GM21423 (cell line): ENCODE data around the gene TEX53.

ENCODE experiments used
- ATAC-seq: cut with Tn5 transposase; IDR thresholded peaks from one replicate; pipeline ENCODE4 v1.9.1; 2021; ENCODE audit warnings: mild to moderate bottlenecking, moderate library complexity; ENCODE audit not compliant: unreplicated experiment

TEX53 gene

DNA sequence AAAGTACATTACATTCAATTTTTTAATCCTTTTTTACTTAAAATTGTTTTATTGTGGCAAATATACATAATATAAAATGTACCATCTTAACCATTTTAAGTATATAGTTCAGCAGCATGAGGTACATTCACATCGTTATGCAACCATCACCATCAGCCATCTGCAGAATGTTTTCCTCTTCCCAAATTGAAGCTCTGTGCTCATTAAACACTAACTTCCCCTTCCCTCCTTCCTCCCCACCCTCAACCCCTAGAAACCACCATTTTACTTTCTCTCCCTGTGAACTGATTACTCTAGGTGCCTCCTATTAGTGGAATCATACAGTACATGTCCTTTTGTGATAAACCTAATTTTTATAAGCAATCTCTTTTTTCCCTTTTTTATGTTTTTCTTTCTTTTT, 15.6 kb downstream of the TEX53 start:
- ATAC-seq, result no peak

DNA sequence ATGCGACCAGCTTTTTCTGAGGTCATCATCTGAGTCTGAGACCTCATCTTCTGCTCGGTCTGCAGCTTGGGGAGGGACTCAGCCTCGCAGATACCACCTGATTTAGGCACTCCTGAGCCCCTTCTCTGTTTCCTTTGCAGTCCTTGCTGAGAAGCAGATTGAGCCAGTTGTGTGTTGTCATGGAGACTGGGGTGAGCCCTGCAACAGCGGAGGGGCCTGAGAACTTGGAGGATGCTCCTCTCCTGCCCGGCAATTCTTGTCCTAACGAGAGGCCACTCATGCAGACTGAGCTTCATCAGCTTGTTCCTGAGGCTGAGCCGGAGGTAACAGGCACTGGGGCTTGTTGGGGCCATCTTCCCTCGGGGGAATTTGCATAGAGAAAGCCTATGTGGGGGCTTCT, 19.2 kb downstream of the TEX53 start:
- no peak for ATAC-seq

DNA sequence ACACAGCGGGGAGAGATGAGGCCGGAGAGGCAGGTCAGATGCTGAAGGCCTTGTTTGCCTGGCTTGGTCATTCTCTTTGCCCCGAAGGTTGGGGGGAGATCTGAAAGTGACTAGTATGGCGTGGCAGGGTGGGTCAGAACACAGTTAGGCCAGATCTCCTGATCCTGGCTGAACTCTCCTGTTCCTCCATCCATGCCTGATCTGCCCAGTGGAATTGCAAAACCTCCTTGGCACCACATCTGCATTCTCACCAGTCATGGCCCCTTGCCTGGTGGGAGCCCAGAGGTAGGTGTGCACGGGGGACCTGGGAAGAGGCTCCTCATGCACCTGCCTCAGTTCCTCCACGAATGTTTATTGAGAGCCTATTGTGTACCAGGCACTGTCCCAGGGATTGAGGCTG, 23.2 kb downstream of the TEX53 start:
- no peak for ATAC-seq

DNA sequence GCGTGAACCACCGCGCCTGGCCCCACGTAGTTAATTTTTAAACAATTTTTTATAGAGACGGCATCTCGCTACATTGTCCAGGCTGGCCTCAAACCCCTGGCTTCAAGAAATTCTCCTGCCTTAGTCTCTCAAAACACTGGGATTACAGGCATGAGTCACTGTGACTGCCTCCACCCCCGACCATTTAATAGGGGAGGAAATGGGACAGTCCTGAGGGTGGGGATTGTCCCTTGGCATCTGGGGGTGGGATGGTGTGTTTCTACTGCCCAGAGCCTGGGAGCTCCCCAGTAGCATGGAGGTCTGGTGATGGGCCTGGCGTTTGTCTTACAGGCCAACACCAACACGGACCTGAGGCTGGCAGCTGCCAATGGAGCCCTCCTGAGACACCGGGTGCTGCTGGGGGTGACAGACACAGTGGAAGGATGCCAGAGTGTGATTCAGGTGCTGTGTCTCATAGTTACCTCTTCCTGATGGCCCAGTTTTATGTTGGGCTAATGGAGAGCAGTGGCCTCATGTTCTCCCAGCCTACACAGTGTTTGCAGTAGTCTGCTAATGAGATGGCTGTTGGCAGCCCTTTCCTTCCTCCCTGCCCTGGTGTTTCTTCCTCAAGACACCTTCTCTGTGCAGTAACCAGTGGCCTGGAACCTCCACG, 24.0 kb downstream of the TEX53 start:
- ATAC-seq, result no peak

DNA sequence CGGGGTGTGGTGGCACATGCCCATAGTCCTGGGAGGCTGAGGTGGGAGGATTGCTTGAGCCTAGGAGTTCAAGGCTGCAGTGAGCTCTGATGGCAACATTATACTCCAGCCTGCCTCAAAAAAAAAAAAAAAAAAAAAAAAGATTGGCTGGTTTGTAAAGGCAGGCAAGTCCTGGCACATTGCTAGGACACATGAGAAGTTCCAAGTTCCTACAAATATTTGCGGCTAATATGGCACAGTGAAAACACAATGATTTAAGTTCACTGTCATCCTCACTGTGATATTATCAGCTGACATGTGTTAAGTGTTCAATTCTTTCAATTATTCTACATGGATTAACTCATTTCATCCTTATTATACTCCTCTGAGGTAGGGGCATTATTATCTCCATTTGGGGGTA, 26.4 kb downstream of the TEX53 start:
- no peak for ATAC-seq

DNA sequence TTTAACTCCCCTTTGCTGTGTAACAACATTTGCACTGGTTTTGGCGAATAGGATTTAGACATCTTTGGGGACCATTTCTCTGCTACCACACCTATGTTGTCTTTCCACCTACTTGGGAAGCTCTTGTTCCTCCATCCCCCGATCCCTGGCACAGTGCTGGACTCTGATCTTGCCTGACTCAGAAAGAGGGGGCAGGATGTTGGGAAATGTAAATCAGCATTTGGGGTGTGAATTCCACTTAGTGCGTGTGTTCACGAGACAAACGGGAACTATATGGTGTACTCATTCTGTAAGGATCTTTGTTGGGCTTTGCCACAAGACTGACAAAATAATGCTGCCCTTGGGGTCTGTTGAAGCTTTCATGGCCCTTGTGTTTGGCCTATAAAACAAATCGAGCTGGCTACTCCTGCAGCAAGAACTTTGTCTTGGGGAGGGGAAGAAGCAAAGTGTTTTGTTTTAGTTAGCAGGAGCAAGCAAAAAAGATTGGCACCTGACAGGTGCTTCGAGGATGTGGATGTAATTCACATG, 28.0 kb downstream of the TEX53 start:
- ATAC-seq, result no peak

DNA sequence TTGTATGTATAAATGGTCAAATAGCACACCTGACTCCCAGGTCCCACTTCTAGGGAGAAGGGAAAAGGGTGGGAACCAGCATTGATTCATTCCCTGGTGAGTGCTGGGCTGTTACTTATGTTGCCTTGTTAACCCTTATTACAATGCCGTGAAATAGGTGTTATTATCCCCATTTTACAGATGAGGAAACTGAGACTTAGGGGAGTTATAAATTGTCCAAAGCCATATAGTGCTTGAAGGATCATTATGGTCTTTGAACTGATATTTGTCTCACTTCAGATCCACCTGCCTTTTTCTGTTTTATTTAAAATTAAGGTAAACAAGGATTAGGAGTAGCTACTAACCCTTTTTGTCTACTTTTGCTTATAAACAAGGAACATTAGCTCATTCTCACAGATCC, 30.1 kb downstream of the TEX53 start:
- ATAC-seq, result no peak

DNA sequence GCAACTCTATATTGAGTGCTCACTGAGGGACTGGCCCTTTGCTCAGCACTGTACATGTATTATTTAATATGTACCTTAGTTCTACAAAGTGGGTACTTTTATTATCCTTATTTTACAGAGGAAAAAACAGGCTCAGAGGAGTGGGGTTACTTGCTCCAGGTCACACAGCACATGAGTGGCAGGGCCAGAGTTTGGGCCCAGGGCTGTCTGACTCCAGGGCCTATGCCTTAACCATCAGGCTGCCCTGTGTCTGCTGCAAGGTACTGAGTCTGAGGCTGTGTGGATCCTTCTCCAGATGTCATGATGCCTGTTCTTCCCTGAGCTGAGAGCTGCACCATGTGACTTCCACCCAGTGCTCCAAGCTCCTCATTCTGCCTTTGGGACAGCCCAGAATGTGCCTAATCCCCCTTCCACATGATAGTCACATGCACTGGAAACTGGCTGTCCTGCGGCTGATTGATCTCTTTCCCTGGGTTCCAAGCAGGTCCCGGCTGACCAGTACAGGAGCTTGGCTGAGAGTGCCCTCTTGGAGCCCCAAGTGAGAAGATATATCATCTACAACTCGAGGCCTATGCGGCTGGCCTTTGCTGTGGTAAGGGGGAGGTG, 31.1 kb downstream of the TEX53 start:
- ATAC-seq, result no peak

DNA sequence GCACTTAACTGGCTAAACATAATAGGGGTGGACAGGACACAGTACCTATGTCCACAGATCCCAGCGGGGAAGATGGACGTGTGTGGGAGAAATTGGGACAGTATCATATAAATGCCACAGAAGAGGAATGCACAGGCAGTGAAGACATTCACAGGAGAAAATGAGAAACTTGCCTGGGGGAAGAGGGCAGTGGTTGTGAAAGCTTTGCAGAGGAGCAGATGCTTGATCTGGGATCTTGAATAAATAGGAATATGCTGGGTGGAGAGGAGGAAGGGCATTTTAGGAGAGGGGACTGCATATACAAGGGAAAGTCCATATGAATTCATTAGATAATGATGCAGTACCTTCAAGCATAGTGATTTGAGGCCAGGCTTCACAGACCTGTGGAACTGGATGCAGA, 32.9 kb downstream of the TEX53 start:
- ATAC-seq, result no peak

DNA sequence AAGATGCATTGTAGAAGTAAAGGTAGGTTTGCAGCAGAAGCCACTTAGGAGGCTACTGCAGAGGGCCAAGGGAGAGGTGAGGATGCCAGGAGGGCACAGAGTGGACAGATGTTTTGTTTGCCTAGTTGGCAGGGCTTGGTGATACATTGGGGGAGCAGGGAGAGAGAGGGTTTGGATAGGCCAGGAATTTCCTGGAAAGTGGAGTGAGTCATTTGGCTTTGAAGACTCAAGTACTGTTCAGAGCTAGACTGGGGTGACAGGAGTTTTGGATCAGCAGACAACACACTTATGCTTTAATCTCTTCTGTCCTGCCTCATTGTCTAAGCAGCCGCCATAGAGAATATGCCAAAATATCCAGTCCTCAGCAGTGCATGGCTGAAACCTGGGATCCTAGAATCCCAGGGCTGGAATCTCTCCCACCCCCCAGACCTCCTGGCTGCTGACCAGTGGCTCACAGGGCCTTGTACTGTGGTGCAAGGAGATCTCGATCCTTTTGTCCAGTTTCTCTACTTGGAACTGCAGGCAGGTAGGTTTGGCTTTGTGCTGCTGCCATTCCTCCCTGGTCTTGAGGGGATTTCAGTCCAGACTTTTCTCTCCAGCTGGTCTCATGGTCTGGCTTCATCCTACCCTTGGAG, 35.5 kb downstream of the TEX53 start:
- ATAC-seq, result no peak

DNA sequence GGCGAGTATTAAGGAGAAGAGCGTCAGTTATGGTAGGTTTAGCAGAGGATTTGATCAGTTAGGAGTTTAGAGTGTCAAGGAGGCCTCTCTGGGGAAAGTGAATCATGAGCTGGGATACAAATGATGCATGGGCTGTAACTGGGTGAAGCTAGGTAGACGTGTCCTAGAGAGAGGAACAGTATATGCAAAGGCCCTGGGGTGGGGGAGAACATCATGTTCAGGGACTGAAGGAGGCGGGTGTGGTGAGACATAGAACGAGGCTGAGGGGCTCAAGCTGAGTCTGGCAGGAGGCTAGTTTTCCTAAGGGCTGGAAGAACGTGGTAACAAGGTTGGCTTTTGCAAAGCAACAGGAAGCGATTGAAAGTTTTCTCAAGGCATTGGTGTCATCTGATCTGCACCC, 36.0 kb downstream of the TEX53 start:
- ATAC-seq, result no peak

DNA sequence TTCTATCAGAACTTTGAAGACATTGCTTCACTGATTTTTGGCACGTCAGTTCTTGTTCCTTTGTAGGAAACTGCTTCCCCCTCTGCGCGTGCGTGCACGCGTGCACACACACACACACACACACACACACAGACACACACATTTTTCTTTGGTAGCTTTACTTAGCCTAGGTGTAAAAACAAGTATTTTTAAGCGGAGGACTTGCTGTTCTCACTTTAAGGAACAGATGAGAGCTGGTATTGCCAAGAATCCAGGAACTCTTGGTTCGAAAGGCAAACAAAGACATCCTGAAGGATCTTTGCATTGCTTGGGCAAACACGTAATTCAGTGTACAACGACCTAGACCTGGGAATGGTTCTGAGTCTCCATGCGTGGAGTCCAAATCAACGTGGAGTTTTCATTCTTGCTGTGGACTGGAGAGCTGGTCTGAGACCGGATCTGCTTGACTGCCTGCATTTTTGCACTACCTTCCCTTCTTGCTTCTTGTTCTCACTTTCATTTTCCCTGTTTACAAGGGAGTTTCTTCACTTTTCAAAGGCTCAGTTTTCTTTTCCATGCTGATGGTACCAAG, 38.3 kb downstream of the TEX53 start:
- peak; percentile 30 for ATAC-seq

DNA sequence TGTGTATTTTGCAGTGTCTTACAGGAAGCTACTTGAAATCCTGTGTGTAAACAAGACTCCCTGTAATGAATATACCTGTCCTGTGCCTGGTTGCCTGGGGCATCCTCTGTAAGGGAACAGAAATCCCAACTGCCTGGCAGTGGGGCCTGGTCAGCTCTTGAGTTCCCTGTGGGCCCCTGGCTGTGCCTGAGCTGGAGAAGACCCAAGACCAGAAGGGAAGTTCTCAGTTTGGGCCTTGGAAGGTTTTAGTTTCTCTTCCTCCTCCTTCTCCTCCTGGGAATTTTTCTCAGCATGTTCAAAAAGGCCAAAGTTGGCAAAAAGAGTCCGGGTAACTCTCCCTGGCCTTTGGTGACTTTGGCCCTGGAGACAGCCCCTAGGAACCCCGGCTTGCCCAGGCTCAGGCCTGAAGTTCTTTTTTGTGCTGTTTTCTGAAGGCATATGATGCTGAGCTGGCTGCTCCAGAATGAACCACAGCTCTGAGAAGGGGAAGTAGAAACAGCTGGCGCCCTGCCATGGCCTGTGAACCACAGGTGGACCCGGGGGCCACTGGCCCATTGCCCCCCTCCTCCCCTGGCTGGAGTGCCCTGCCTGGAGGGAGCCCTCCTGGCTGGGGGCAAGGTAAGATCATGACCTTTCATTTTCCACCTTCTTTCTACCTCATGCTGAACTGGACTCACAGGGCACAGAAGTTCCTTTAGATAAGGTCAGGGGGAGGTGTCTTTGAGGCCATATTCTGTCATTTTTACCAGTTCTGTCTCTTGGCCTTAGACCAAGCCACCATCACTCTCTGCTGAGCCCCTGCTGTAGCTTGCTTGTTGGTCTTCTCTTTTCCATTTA, 40.7 kb downstream of the TEX53 start:
- peak; percentile 67 for ATAC-seq

DNA sequence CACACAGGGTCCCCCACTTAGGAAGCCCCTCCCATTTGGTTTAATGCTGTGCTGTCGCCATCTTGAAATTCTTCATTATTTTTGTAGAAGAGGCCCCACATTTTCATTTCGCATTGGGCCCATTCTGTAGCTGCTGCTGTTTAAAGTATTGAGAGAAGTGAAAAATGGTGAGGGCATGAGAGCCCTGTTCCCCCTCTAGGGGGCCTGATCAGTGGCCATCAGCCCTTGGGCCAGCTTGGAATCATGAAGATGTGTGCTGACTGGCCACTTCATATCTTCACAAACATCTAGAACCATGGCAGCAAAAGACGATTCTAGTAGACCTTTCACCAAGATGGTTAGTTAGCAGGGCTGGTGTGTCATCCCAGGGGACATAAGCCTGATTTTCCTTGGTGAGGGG, 43.2 kb downstream of the TEX53 start:
- ATAC-seq, result no peak

DNA sequence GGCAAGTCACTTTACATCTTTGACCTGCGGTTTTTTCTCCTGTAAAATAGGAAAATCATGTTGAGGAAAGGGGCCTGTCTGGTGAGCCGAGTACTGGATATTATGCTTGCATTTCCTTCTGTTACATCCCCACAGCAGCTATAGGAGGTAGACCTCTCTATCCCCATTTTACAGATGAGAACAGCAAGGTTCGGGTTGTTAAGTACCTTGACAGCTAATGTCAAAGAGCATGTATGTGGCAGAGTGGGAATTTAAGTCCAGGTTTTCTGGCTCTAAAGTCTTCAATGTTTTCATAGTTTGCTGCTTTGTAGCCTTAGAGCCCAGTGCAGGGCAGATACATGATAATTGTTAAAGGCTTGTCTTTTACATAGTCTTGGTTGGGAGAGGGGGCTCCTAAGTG, 43.7 kb downstream of the TEX53 start:
- no peak for ATAC-seq

DNA sequence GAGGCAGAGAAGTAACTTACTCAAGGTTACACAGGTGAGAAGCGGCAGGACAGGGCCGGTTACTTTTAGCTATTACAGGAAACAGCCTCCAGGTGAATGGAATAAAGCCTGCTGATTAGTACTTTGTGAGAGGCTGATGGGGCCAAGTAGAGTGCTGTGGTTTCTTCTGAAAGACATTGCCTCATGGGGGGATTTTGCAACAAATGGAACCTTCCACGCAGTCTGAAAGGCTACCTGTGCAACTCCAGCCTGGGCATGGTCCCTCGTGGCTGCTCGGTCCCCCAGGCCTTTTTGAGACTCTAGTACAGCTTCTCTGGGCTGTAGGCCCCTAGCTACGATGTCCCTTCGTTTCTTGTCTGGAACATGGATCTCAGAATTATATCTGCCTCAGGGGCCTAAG, 44.5 kb downstream of the TEX53 start:
- ATAC-seq, result no peak

DNA sequence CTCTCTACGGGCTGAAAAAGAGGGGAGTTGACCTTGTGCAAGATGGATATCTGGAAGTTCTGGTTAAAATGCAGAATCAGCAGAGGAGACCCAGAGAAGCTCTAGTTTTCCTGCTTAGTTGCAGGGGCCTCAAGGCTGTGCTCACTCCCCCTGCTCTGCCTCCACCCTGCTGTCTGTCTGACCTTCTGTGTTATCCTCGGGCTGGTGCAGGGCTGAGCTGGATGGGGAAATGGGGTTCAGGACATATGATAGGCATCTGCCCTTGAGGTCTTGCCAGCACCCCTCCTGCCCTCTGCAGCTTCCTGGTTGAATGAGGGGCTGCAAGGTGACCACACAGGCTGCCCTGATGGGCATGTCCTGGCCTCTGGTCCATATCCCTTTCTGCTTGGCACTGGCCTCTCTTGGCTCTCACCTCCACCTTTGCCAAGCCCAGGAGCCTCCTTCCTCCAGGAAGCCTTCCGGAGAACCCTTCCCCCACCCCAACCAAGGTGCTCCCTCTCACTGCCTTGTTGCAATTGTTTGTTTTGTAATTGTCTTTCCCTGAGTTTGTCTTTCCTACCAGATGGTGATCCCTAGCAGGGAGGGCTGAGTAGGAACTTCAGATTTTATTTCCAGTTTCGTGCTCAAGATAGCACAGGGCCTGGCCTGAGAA, 45.2 kb downstream of the TEX53 start:
- no peak for ATAC-seq

DNA sequence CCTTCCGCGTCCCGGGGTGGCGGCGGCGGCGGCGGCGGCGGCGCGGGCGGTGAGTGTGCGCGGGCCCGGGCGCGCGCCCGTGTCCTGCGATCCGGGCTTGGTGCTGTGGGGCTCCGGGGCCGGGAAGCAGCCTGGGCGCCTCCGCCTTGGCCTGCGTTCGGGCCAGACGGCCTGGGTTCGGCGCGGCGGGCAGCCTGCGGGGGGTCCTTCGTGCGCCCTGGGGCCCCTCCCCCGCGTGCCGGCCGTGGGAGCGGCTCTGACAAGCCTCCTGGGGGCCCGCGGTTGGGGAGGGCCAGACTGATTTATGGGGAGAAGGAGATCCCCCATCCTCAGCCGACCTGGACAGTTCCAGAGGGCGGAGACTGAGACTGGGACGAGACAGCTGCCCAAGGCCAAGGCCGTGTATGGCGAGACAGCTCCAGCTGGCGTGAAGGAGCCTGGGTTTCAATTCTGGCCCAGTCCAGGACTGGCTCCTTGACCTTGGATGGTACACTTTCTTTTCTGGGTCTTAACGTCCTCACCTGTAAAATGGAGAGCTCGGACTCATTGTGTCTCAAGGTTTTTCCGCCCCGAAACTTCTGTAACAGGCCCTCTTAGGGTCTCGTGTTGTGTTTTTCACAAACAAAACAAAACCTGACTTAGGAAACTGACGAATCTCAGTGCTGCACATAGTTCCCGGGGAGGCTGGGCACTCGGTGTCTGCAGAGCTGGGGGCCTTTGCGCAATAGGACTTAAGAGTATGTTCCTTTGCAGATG, 45.9 kb downstream of the TEX53 start:
- peak; percentile 29 for ATAC-seq

DNA sequence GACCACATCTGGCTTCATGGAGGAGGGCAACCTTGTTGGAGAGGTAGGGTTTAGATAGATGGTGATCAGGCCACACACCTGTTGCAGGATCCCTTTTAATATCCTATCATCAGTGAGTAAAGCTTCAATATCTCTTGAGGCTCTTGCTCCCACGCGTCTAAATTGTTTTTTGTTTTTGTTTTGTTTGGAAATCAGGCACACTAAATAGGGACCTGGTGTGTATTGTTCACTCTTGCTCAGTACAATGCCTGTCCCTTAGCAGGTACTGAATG, 49.1 kb downstream of the TEX53 start:
- no peak for ATAC-seq
